GM13977 (cell line): ENCODE data around the gene MRPS15.

Source experiments
- DNase-seq: peaks from one replicate; pipeline ENCODE4 v3.0.0; 2012; ENCODE audit warnings: low spot score
- in situ Hi-C: fragments of 300-500 bp; cut with MboI; formaldehyde crosslinking; loops from one replicate; pipeline ENCODE4 v1.12.0; 2022; ENCODE audit warnings: low sequenced_read_pairs, low pct_unique_long_range_greater_than_20kb, mixed read lengths, inconsistent platforms; ENCODE audit not compliant: unreplicated experiment
- TF ChIP-seq, protein P1 (sequence below): IDR thresholded peaks from 2 replicates; pipeline ENCODE4 v1.5.1; 2012; ENCODE audit warnings: mild to moderate bottlenecking, control low read depth; ENCODE audit not compliant: insufficient read depth; ENCODE audit errors: extremely low read depth, missing control alignments

Gene MRPS15

DNA sequence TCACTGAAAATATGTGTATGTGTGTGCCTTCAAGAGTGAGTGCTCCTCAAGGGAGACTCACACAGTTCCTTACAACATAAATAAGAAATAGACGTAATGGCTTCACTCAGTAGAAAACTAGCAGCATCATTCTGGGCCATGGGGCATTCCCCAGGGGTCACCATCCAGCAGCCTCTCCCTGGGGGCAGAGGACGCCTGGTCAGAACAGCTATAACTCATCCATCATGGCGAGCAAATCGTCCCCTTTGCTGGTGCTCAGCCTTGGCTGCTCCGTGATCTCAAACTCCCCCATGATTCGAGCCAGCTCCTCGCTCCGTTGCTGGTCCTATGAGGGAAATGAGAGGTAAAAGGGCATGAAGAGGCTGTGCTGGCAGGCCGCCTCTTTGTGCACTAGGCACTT lies 46.3 kb downstream of the MRPS15 start:
- TF ChIP-seq, protein P1, sequence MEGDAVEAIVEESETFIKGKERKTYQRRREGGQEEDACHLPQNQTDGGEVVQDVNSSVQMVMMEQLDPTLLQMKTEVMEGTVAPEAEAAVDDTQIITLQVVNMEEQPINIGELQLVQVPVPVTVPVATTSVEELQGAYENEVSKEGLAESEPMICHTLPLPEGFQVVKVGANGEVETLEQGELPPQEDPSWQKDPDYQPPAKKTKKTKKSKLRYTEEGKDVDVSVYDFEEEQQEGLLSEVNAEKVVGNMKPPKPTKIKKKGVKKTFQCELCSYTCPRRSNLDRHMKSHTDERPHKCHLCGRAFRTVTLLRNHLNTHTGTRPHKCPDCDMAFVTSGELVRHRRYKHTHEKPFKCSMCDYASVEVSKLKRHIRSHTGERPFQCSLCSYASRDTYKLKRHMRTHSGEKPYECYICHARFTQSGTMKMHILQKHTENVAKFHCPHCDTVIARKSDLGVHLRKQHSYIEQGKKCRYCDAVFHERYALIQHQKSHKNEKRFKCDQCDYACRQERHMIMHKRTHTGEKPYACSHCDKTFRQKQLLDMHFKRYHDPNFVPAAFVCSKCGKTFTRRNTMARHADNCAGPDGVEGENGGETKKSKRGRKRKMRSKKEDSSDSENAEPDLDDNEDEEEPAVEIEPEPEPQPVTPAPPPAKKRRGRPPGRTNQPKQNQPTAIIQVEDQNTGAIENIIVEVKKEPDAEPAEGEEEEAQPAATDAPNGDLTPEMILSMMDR: no peak
- in situ Hi-C loops: loop anchor here (25.0 kb wide), 1 partner anchor 281 kb away; the partner anchor contains the start of genes COL8A2 and TRAPPC3
- DNase-seq: no peak

DNA sequence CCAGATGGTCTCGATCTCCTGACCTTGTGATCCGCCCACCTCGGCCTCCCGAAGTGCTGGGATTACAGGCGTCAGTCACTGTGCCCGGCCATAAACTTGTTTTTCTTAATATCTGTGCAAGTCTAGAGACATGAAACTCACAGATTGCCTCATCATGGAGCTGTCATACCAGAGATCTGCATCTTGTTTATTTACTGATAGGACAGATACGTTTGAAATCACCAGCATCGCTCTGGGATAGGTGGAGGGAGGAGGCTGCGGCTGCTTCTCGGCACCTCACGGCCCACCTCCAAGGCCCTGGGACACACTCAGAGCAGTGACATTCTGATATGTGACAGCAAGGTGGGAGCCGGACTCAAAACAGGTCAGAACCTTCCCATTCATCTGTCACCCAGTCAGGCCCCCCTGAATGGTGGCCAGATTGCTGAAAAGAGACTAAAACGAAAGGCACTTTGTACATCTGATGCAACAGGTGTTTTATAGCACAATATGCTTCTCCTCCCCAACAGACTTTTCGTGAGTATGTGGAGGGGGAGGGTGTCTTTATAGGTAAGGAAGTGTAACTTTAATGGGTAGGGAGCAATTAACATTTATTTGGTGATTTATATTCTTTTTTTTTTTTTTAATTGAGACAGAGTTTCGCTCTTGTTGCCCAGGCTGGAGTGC lies 48.4 kb downstream of the MRPS15 start:
- in situ Hi-C loops: loop anchor here (25.0 kb wide), 1 partner anchor 278 kb away; the partner anchor contains the start of genes COL8A2 and TRAPPC3
- DNase-seq: no peak
- TF ChIP-seq, protein P1: no peak

DNA sequence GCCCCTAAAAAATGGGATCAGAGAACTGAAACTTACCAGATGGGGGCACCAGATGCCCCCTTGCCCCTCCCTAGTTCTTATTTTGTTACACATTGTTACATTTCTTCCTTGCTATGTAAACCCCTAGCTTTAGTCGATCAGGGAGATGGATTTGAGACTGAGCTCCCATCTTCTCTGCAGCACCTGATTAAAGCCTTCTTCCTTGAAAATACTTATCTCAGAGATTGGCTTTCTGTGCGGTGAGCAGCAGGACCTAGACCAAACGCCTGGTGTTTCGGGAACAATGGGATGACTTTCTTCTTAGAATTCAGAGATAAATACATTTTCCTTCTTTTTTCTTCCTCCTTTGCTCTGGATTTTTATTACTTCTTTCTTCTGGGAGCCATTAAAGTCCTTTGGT lies 49.8 kb downstream of the MRPS15 start:
- in situ Hi-C loops: loop anchor here (25.0 kb wide), 1 partner anchor 277 kb away; the partner anchor contains the start of genes COL8A2 and TRAPPC3
- TF ChIP-seq, protein P1: no peak
- no peak for DNase-seq

DNA sequence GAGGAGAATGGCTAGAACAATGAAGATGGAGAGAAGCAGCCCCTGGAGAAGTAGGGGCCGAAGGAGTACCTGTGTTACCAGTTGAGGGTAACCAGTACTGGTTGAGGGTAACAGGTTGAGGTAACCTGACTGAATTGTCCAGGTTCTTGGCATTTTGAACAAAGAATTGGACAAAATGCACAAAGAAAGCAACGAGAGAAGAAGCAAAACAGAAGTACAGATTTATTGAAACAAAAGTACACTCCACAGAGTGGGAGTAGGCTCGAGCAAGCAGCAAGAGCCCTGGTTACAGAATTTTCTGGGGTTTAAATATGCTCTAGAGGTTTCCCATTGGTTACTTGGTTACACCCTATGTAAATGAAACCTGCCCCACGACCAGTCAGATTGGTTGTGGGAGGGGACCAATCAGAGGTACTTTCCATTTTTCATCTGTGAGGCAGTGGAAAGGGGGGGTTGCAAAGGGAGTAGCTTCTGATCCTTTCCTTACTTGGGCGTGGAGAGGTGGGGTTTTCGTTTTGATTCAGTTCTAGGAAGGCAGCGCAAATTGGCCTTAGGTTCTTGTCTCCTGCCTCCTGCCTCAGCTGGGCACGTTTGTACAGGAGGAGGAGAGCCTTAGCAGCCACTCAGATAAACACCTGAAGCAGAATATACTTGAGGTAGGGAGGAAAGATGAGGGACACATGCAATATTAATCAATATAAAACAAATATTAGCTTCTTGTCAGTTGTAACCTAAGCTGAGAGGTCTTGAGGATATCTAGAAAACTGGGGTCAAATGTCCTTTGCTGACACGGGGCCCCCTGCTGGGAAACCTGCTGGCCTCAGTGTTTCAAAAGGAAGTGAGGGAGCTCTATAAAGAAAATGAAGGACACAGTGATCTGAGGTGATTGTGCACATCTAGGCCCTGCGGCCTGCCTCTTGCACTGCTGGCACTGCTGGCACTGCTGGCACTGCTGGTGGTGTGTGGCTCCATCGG lies 52.2 kb downstream of the MRPS15 start:
- DNase-seq: no peak
- TF ChIP-seq, protein P1: peak; percentile 2
- in situ Hi-C loops: loop anchor here (25.0 kb wide), 1 partner anchor 275 kb away; the partner anchor contains the start of genes COL8A2 and TRAPPC3

DNA sequence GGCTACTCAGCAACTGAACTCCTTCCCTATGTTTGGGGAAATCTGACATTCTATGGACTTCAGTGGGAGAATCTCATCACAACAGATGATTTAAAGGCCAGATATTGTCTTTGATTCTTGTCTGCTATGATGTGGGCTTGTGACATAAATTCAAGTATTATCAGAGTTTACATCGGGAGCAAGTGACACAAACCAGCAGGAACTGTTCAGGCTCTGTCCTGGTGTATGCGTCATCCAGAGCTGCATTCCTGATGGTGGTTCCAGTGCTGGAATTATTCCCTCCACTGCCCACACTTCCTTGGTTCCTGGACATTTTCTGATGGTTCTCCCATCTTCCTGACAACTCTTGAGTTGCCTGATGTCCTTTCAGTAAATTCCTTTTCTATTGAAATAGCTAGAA lies 55.7 kb downstream of the MRPS15 start:
- DNase-seq: no peak
- in situ Hi-C loops: loop anchor here (25.0 kb wide), 1 partner anchor 271 kb away; the partner anchor contains the start of genes COL8A2 and TRAPPC3
- TF ChIP-seq, protein P1: no peak

DNA sequence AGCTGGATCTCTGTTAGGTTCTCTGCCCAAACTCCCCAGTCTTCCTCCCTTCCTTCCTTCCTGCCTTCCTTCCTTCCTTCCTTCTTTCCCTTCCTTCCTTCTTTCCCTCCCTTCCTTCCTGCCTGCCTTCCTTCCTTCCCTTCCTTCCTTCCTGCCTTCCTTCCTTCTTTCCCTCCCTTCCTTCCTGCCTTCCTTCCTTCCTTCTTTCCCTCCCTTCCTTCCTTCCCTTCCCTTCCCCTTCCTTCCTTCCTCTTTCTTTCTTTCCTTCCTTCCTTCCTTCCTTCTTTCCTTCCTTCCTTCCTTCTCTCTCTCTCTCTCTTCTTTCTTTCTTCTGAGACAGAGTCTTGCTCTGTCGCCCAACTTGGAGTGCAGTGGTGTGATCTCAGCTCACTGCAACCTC lies 57.7 kb downstream of the MRPS15 start:
- in situ Hi-C loops: loop anchor here (25.0 kb wide), 1 partner anchor 269 kb away; the partner anchor contains the start of genes COL8A2 and TRAPPC3
- DNase-seq: no peak
- TF ChIP-seq, protein P1: no peak
